ENCODE data around the gene DMD. TPM values are rescaled to one million over a fixed set of nuclear protein-coding genes. Genes with fewer than 3 reads are reported as not detected.

Gene DMD
- total RNA-seq, 1 donor from 2014 or later = 22.2 TPM

DNA sequence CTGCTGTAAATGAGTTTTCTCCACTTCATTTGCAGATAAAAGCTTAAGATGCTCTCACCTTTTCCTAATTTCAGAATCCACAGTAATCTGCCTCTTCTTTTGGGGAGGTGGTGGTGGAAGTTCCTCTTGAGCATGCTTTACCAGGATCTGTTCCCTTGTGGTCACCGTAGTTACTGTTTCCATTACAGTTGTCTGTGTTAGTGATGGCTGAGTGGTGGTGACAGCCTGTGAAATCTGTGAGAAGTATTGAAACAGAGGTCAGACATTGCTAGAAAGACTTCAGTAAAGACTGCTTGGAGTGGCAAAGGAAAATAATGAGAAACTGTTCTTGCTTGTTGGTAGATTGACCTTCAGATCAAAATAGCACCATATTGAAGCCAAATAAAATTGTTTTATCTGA lies 666.2 kb downstream of the DMD start:
- Mint-ChIP-seq H3K27ac (ENCODE audit: unreplicated experiment) (no peak overlapping the region), H3K4me1 (ENCODE audit: low read depth, unreplicated experiment) (no peaks in the 10 kb centered on the region), H3K27me3 (ENCODE audit: low read depth, unreplicated experiment) (no peaks in the 10 kb centered on the region), H3K4me3 (ENCODE audit: unreplicated experiment) (no peak overlapping the region), H3K9me3 (ENCODE audit: unreplicated experiment) (no peaks in the 10 kb centered on the region), H3K36me3 (ENCODE audit: low read depth, unreplicated experiment) (no peaks in the 10 kb centered on the region)
- Histone ChIP-seq H3K79me2 (ENCODE audit: insufficient read depth, low read length) (no peaks in the 10 kb centered on the region), H3K4me3 (ENCODE audit: insufficient read depth, low read depth, low read length) (no peak overlapping the region), H2AFZ (ENCODE audit: low read depth, low read length) (no peak overlapping the region), H4K20me1 (ENCODE audit: insufficient read depth, low read length) (no peaks in the 10 kb centered on the region), H3K27ac (ENCODE audit: low read depth, low read length) (no peak overlapping the region), H3K4me1 (ENCODE audit: insufficient read depth, low read length) (no peaks in the 10 kb centered on the region), H3K36me3 (ENCODE audit: insufficient read depth, low read length) (no peaks in the 10 kb centered on the region), H3K9me3 (ENCODE audit: insufficient read depth, low read depth, low read length) (no peaks in the 10 kb centered on the region), H3K9ac (ENCODE audit: low read length) (no peak overlapping the region), H3K27me3 (ENCODE audit: insufficient read depth, low read length) (no peaks in the 10 kb centered on the region), H3K4me2 (ENCODE audit: low read length) (no peak overlapping the region)
- no peak for TF ChIP-seq EZH2 (IDR thresholded peaks at IDR 0.05; ENCODE audit: insufficient read depth, low read length)
- TF ChIP-seq, protein P1, sequence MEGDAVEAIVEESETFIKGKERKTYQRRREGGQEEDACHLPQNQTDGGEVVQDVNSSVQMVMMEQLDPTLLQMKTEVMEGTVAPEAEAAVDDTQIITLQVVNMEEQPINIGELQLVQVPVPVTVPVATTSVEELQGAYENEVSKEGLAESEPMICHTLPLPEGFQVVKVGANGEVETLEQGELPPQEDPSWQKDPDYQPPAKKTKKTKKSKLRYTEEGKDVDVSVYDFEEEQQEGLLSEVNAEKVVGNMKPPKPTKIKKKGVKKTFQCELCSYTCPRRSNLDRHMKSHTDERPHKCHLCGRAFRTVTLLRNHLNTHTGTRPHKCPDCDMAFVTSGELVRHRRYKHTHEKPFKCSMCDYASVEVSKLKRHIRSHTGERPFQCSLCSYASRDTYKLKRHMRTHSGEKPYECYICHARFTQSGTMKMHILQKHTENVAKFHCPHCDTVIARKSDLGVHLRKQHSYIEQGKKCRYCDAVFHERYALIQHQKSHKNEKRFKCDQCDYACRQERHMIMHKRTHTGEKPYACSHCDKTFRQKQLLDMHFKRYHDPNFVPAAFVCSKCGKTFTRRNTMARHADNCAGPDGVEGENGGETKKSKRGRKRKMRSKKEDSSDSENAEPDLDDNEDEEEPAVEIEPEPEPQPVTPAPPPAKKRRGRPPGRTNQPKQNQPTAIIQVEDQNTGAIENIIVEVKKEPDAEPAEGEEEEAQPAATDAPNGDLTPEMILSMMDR (IDR thresholded peaks at IDR 0.05; ENCODE audit: insufficient read depth, low read depth, low read length) = no peak
- FAIRE-seq = peak; percentile 78
- no peak for DNase-seq (ENCODE audit: low read depth)

DNA sequence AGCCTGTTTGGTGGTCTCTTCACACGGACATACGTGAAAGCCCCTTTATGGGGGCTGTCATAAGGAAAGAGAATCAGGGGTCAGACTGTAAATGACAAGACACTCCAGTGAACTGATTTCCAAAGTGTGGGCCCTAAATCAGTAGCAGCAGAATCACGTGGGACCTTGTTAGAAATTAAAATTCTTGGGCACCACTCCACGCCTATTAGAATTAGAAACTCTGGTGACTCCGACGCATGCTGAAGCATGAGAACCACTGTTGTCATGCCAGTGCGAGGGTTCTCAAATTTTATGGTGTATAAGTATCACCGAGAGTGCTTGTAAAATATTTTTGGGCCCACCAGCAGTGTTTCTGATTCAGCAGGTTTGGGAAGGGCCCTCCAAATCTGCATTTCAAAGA lies 672.8 kb downstream of the DMD start:
- H3K79me2 ChIP-seq (ENCODE audit: insufficient read depth, low read length) = no peaks in the 10 kb centered on the region
- FAIRE-seq = no peak
- H3K27ac Mint-ChIP-seq (ENCODE audit: unreplicated experiment) = no peak overlapping the region

DNA sequence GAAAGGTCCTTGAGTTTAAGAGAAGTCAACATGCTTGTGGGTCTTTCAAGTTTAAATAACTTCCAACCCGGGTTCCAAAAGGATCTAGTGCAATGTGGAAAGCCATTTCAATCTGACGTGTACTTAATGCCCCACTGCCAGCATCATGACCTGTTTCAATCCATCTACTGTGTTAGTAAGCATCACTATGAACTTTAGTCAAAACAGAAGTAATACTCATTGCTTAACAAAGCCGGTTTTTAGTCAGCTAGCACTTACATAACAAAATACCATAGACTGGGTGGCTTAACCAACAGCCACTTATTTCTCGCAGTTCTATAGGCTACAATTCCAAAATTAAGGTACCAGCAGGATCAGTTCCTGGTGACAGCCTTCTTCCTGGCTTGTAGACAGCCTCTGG lies 677.5 kb downstream of the DMD start:
- DNase-seq (ENCODE audit: low read depth) = no peak
- H3K36me3 Mint-ChIP-seq (ENCODE audit: low read depth, unreplicated experiment) = no peaks in the 10 kb centered on the region
- Histone ChIP-seq H3K4me1 (ENCODE audit: insufficient read depth, low read length) (no peaks in the 10 kb centered on the region), H3K27ac (ENCODE audit: low read depth, low read length) (no peak overlapping the region), H4K20me1 (ENCODE audit: insufficient read depth, low read length) (no peaks in the 10 kb centered on the region), H3K4me2 (ENCODE audit: low read length) (no peak overlapping the region), H3K4me3 (ENCODE audit: insufficient read depth, low read depth, low read length) (no peak overlapping the region), H3K27me3 (ENCODE audit: insufficient read depth, low read length) (no peaks in the 10 kb centered on the region), H3K36me3 (ENCODE audit: insufficient read depth, low read length) (no peaks in the 10 kb centered on the region), H3K9ac (ENCODE audit: low read length) (no peak overlapping the region), H3K9me3 (ENCODE audit: insufficient read depth, low read depth, low read length) (no peaks in the 10 kb centered on the region), H2AFZ (ENCODE audit: low read depth, low read length) (no peak overlapping the region), H3K79me2 (ENCODE audit: insufficient read depth, low read length) (no peaks in the 10 kb centered on the region)
- no peaks in the 10 kb centered on the region for H3K9me3 Mint-ChIP-seq (ENCODE audit: unreplicated experiment)
- H3K27me3 Mint-ChIP-seq (ENCODE audit: low read depth, unreplicated experiment) = no peaks in the 10 kb centered on the region
- FAIRE-seq = no peak
- H3K4me1 Mint-ChIP-seq (ENCODE audit: low read depth, unreplicated experiment) = no peaks in the 10 kb centered on the region
- TF ChIP-seq, protein P1 (IDR thresholded peaks at IDR 0.05; ENCODE audit: insufficient read depth, low read depth, low read length) = no peak
- no peak for TF ChIP-seq EZH2 (IDR thresholded peaks at IDR 0.05; ENCODE audit: insufficient read depth, low read length)
- no peak overlapping the region for H3K4me3 Mint-ChIP-seq (ENCODE audit: unreplicated experiment)
- no peak overlapping the region for H3K27ac Mint-ChIP-seq (ENCODE audit: unreplicated experiment)

More for the DNA sequence above, 672.8 kb downstream of the DMD start:
- H3K27me3 Mint-ChIP-seq (ENCODE audit: low read depth, unreplicated experiment) = no peaks in the 10 kb centered on the region
- Histone ChIP-seq H3K27me3 (ENCODE audit: insufficient read depth, low read length) (no peaks in the 10 kb centered on the region), H3K4me1 (ENCODE audit: insufficient read depth, low read length) (no peaks in the 10 kb centered on the region), H2AFZ (ENCODE audit: low read depth, low read length) (no peak overlapping the region), H3K36me3 (ENCODE audit: insufficient read depth, low read length) (no peaks in the 10 kb centered on the region), H3K9me3 (ENCODE audit: insufficient read depth, low read depth, low read length) (no peaks in the 10 kb centered on the region), H4K20me1 (ENCODE audit: insufficient read depth, low read length) (no peaks in the 10 kb centered on the region), H3K4me3 (ENCODE audit: insufficient read depth, low read depth, low read length) (no peak overlapping the region), H3K4me2 (ENCODE audit: low read length) (no peak overlapping the region), H3K27ac (ENCODE audit: low read depth, low read length) (no peak overlapping the region), H3K9ac (ENCODE audit: low read length) (no peak overlapping the region)
- no peaks in the 10 kb centered on the region for H3K4me1 Mint-ChIP-seq (ENCODE audit: low read depth, unreplicated experiment)
- no peak for TF ChIP-seq EZH2 (IDR thresholded peaks at IDR 0.05; ENCODE audit: insufficient read depth, low read length)
- TF ChIP-seq, protein P1 (IDR thresholded peaks at IDR 0.05; ENCODE audit: insufficient read depth, low read depth, low read length) = no peak
- DNase-seq (ENCODE audit: low read depth) = no peak
- H3K9me3 Mint-ChIP-seq (ENCODE audit: unreplicated experiment) = no peaks in the 10 kb centered on the region
- H3K4me3 Mint-ChIP-seq (ENCODE audit: unreplicated experiment) = no peak overlapping the region
- H3K36me3 Mint-ChIP-seq (ENCODE audit: low read depth, unreplicated experiment) = no peaks in the 10 kb centered on the region

All from astrocyte (in vitro differentiated cells and primary cell).